ENCODE results near the gene ADSS1.

GRCh38 chr14:104734051-104734587 lies 10.1 kb downstream of the ADSS1 start:
- no peak for TF ChIP-seq CTCF (IDR thresholded peaks at IDR 0.05)
- TF ChIP-seq EP300 (IDR thresholded peaks at IDR 0.05): no peak
